Measurements from ENCODE around the gene AKIRIN1.
"Not testable (repeated sequence)": the region's sequence is repeated elsewhere in the genome, so short reads cannot be mapped to it uniquely, and the experiment has no call there.

AKIRIN1 gene

GRCh38 chr1:38997034-38997900, 6.2 kb downstream of the AKIRIN1 start:
- no peak for DNase-seq

- no peak for DNase-seq
Measured at GRCh38 chr1:38997901-38998190, 6.8 kb downstream of the AKIRIN1 start.

GRCh38 chr1:39001516-39002421, 10.7 kb downstream of the AKIRIN1 start:
- no peak for DNase-seq

- no peak for DNase-seq
Measured at GRCh38 chr1:39003281-39003680, 12.2 kb downstream of the AKIRIN1 start.

GRCh38 chr1:39003794-39004193, 12.7 kb downstream of the AKIRIN1 start:
- no peak for DNase-seq

GRCh38 chr1:39006287-39006686, 15.2 kb downstream of the AKIRIN1 start:
- no peak for DNase-seq

- DNase-seq: no peak
Measured at GRCh38 chr1:39006726-39007645, 15.9 kb downstream of the AKIRIN1 start.

- not testable (repeated sequence) for DNase-seq
Measured at GRCh38 chr1:39014956-39015355, 23.9 kb downstream of the AKIRIN1 start.

- no peak for DNase-seq
Measured at GRCh38 chr1:39016604-39017171, 25.6 kb downstream of the AKIRIN1 start.

- no peak for DNase-seq
Measured at GRCh38 chr1:39017266-39017665, 26.2 kb downstream of the AKIRIN1 start.

GRCh38 chr1:39020494-39020893, 29.4 kb downstream of the AKIRIN1 start:
- not testable (repeated sequence) for DNase-seq

- no peak for DNase-seq
Measured at GRCh38 chr1:39021426-39021825, 30.4 kb downstream of the AKIRIN1 start.

- DNase-seq: no peak
Measured at GRCh38 chr1:39023140-39023539, 32.1 kb downstream of the AKIRIN1 start.

GRCh38 chr1:39026051-39026865, 35.2 kb downstream of the AKIRIN1 start, which contains the start of gene NDUFS5:
TSS of gene NDUFS5 (plus strand) at chr1:39026350. CDS start at chr1:39028725, 2,375 bp downstream.
- peak; percentile 38 for DNase-seq

GRCh38 chr1:39026866-39027507, 35.9 kb downstream of the AKIRIN1 start:
- DNase-seq: no peak

- no peak for DNase-seq
Measured at GRCh38 chr1:39034114-39034654, 43.1 kb downstream of the AKIRIN1 start.

GRCh38 chr1:39036678-39037077, 45.6 kb downstream of the AKIRIN1 start:
- no peak for DNase-seq

- no peak for DNase-seq
Measured at GRCh38 chr1:39043513-39043912, 52.4 kb downstream of the AKIRIN1 start.

GRCh38 chr1:39044762-39045161, 53.7 kb downstream of the AKIRIN1 start:
- DNase-seq: no peak

GRCh38 chr1:39045231-39045630, 54.2 kb downstream of the AKIRIN1 start:
- DNase-seq: no peak
